Activated CD8-positive, alpha-beta memory T cell treated with anti-CD3 and anti-CD28 coated beads, Interleukin-2, amount 50 U/mL, for 24 hours (primary cell): ENCODE measurements around the gene KCNQ4.

Source experiments
- DNase-seq: peaks from one replicate; pipeline ENCODE4 v3.0.0-alpha.2; 2020; ENCODE audit errors: extremely low read depth

Gene KCNQ4

DNA sequence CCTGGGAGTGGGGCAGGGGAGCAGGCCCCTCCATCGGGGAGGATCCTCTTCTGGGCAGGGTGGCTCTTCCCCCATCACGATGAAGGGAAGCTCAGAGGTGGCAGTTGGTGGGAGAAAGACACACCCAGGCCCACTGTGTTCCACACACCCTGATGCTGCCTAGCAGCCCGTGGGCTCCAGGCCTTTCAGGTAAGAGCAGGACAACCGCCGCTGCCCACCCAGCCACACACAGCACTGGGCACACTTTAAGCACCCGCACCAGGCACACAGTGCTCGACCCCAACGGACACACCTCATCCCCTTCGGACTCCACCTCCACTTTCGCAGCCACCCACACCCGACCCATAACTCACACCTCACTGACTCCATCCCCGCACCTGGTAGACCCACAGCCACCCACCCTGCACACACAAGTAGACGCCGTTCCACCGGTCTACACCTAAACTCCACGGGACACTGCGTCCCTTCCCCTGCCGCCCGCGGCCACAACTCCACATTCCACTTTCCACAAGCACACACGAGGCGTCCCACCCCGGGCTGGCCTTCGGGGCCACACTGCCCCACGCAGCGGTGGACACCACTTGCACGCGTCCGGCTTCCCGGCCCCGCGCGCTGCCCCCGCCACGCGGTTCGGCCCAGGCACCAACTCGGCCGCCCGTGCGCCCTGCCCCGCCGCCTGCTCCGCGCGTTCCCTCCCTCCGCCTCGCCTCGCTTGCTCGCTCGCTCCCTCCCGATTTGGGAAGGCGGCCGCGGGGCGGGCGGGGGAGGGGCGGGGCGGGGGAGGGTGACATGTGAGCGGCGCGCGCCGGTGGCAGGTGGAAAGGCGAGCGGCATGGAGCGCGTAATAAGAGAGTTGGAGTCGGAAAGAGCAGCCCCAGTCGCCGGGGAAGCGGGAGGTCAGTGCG, at the start of gene KCNQ4:
Gene KCNQ4 (plus strand): TSS at position 787 of the 905 bp plus-strand sequence. CDS start 307 bp downstream, outside the sequence.
- no peak for DNase-seq

DNA sequence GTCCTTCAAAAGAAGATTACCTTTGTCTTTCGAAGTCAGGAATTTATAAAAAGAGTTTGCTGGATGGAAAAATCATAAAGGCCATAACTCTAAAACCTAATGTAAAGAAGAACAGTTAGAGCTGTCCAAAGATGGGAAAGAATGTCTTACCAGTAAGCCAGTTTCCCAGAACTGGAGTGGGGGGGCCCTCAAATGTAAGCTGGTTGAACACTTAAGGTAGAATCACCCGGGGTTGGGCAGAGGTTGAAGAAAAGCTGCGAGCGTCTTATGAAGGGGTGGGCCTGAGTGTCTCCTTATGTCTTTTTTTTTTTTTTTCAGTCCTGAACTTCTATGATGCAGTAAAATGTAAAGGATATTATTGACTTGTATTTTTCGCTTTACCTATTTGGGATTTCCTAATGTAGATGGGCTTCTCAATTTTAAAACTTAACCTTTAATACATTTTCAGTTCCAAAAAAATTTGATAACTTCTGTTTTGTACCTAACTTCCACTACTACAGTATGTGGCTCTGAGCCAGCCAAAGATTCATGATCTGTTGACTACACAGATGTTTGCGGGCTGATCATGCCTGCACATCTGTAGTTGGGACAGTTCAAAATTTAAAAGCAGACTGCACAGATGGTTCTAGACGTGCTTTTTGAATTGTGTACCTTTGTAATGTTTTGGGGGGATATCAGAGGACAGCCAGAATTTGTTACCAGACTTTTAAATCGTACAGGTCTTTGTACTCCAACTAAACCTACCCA, 48.5 kb upstream of the KCNQ4 start:
- no peak for DNase-seq

DNA sequence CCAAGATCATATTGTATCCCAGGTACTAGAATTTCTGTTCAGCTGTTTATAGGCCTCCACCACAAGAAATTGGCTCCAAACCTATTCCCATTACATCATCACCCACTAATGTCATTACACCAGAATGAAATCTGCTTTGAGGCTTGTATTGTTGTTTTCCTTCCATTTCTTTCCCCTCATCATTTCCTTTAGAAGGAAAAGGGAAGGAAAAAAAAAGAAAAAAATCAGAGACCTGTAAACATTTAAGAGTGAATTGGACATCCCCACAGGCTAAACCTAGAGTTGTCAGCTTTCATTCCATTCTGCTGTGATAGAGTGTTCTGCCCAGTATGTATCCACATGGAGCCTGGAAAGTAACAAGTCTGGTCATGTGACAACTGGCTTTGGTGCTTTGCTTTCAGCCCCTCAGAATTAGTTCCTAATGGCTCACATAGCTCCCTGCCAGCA, 47.5 kb upstream of the KCNQ4 start:
- no peak for DNase-seq

DNA sequence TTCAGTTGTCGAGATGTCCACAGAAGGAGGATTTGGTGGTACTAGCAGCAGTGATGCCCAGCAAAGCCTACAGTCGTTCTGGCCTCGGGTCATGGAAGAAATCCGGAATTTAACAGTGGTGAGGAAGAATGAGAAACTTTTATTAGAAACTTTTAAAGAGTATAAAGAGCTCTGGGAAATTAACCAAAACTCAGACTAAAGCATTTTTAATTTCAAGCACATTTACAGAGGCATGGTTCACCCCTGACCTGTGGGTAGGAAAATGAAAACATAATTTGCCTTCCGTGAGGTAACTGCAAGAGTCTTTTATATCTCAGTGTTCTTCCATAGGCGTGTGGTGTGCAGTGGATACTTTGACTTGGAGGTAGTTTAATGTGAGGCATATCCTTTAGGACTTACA, 44.8 kb upstream of the KCNQ4 start:
- DNase-seq, result no peak

DNA sequence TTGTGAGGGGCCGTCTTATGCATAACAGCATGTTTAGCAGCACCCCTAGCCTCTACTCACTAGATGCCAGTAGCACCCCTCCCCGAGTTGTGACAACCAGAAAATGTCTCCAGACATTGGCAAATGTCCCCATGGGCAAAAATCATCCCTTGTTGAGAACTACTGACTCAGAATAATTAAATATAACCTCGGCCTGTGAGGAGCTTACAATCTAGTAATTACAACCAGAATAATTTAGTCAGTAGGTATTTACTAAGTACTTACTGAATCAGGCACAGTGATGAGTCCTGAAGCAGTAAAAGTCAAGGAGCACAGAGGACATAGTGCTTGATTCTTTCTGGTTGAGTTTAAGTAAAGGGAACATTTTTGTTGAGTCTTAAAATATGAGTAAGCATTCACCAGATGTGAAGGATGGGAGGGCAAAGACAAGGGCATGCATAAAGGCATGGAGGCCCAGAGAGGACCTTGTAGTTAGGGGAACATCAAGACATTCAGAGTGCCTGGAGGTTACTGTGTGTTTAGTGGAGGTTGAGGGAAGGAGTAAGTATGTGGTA, 44.1 kb upstream of the KCNQ4 start:
- DNase-seq, result no peak

DNA sequence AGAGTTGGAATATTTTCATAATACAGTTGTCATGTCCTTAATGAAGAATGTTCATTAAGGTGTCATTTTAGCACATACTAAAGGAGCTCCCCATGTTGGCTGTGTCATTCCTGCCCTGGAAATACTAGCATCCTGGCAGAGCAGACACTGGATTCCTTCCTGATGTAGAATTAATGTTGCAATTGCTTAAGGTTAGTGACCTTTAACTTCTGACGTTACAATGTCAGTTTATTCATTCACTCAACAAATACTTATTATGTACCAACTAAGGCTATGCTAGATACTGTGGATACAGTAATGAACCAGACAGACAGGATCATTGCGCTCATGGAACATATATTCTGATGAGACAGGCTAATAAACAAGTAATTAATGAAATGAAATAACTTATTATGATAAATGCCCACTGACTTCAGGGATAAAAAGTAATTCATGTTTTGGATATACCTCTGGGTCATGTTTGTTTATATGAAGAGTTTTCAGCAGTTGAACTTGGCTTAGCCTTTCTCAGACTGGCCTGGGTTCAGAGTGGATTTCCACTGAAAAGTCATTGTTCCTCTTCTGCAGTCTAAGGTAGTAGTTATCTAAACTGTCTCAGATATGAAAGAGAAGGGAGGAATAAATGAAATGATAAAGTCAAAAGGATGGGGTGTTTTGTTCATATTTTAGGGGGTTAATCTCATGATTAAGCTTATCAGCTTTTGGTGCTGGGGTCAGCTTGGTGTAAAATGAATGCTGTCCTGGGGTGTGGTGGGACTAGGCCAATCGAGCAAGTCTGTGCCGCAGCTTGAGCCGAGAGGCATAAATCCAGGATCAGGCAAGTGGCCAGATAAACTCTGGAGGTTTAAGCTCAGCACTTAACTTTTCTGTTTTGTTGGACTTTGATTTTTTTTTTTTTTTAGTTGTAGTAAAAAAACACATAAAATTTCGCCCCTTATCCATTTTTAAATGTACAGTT, 43.3 kb upstream of the KCNQ4 start:
- DNase-seq, result no peak

DNA sequence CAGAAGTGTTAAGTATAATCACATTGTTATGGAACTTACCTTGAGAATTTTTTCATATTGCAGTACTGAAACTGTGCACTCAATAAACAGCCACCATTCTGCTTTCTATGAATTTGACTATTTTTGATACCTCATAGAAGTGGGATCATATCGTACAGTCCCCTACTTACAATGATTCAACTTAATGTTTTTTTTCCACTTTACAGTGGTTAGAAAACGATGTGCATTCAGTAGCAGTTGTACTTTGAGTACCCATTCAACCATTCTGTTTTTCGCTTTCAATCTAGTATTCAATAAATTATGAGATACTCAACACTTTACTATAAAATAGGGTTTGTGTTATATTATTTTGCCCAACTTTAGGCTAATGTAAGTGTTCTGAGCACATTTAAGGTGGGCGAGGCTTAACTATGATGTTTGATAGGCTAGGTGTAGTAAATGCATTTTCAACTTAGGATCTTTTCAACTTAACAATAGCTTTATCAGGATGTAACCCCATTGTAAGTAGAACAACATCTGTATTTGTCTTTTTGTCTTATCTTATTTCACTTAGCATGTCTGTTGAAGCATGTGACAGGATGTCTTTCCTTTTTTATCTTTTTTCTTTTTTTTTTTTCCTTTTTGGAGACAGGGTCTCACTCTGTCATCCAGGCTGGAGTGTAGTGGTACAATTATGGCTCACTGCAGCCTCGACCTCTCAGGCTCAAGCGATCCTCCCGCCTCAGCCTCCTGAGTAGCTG, 42.4 kb upstream of the KCNQ4 start:
- DNase-seq, result no peak

DNA sequence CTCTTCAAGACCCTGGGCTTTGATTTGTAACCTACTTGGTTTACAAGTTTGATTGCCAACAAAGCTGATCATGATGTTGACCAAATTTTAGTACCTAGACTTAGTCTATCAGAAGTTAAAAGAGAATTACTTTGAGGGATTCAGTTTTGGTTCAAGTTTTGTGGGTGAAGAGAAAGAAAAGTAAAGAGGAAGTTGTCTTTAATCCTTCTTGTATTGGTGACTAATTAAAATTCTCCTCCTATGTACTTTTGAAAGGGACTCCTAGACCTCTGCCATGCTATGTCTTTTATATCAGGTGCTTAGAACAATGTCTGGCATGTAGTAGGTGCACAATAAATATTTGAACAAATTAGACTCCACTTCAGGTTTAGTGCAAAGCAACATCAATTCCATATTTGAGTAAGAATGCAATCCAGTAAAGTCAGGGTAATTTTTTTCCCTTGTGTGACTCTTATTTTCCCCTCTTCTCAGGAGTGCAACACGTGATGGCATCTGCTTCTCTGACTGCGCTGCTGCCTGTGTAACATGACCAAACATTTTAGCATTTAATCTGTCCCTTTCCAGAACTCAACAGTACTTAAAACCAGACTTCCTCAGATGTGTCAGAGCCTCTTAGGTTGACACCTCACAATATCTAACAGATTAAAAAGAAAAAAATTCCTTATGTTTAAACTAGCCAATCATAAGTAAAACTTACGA, 41.1 kb upstream of the KCNQ4 start:
- DNase-seq, result no peak

DNA sequence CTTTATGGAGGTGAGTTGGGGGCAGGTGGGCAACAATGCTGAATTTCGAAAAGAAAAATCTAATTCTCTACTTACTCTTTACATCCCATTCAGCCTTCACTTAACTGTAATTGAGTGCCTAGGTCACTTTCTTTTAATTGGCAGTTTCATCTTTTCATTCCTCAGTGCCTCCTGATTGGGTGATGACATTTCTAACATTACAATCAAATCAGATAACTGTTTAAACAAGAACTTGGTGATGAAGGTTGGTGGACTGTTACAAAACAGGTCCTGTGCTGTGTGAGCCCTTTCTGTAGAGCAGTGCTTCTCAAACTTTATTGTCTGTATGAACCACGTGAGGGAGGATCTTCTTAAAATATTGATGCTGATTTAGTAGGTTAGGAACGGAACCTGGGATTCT, 40.1 kb upstream of the KCNQ4 start:
- no peak for DNase-seq

DNA sequence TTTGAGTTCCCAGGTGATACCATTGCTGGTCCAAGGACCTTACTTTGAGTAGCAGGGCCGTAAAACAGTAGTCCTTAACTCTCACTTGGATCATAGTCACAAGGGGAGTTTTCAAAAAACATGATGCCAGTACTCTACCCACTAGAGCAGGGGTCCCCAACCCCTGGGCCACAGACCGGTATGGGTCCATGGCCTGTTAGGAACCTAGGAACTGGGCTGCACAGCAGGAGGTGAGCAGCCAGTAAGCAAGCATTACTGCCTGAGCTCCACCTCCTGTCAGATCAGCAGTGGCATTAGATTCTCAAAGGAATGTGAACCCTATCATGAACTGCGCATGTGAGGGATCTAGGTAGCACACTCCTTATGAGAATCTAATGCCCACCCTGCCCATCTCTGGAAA, 39.7 kb upstream of the KCNQ4 start:
- no peak for DNase-seq

DNA sequence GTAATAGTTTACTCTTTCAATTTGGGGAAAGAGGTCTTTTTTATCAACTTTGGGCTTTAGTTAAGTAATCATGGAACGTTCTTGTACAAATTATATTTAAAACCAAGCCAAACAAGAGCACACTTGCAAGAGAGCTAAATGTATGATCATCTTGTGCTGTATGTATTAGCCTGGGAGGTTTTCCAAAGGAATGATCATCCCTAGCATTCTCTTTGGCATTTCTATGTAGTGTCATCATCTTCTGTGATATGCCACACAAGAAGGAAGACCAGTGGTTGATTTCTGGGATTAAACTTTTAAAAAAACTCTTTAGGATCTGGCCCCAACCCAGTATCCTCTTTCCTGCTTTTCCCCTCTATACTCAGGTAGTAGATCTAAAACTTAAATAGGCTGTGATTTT, 38.4 kb upstream of the KCNQ4 start:
- DNase-seq, result no peak

DNA sequence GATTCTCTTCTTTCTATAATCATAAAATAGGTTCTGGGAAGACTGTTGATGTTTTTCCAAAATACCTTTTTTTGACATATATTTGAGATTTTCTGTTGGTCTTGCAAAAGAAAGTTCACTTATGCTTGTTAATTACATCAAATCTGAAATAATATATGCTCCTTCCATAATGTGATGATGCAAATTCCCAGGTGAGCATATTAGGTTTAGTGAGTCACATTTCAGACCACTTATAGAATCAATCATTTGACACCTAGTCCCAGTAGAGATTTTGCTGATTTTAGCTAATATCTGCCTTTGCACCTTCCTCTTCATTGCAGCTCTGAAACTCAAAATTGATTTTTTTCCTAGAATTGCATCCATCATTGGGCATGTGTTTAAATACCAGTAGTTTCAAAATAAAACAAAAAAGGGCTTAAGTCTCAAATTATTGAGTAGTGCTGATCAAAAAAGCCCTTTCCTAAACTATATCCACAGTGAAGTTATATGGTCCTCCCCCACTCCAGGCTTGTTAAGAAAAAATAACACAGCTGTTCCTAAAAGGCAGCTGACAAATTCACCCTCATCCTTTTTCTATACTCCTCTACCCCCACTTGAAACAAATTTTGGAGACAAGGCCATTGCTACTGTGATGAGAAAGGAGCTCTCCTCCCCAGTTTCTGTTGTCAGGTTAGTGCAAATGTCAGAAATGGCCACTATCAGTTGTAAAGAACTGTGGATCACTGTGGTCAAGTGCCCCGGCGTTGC, 37.1 kb upstream of the KCNQ4 start:
- DNase-seq, result no peak

DNA sequence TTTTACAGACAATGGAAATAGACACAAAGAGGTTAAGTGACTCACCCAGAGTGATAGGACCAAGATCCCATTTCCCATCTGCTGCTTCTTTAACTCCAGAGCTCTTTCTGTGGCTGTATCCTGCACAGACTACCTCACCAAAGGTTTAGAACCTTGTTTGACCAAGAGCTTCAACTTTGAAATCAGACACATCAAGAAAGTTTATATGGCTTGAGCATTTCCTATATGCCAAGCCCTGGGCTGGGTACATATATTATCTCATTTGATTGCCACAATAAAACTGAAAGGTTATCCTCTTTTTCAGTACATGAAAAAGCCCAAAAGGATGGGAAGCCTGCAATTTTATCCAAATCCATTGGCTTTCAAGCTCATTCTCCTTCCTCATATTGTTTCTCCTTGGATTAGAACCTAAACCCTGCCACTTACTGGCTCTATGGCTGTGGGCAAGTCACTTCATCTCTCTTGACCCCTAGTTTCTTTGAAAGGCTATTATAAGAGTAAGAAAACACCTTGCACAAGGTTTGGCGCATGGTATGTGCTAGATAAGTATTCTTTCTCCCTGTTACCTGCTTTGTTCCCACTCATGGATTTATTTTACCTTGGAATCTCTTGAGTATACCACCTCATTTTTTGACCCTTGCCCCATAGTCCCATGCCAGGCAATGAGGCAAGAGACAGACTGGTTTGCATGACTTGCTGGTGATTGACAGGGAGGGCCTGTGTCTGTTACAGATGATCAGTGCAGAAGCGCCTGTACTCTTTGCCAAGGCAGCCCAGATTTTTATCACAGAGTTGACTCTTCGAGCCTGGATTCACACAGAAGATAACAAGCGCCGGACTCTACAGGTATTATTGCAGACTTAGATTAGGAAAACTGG, 34.5 kb upstream of the KCNQ4 start:
- no peak for DNase-seq

DNA sequence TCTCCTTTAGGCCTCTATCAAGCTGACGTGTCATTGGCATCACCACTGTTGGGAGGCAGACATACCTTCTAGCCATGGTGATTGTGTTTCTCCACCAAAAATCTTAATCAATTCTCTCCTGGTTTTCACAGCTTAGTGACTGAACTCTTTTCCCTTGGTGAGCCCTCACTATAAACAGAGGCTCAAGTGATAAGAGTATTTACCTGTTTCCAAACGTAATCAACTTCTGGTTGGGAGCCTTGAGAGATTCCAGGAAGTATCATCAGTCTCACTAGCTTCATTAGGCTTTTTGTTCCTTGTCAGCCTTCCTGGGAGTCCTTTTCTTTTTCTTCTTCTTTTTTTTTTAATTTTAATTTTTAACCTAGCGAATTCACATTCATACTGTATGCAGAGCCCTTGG, 33.8 kb upstream of the KCNQ4 start:
- DNase-seq, result no peak

DNA sequence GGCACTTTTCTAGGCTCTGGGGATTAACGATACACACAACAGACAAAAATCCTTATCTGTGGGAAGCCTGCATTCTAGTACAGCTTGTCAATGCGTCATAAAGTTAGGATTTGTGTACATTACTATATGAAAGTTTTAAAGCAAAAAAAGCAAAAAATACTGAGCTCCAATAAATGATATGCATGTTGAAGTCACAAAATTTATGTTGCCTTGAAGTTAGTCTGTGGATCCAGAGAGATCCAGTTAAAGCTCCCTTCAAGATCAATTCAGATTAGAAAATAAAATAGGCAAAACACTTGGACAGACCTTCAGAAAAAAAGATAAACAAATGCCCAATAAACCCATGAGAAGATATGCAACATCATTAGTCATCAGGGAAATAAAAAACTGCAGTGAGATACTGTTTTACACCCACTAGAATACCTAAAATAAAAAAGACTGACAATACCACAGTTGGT, 33.1 kb upstream of the KCNQ4 start:
- DNase-seq, result no peak

DNA sequence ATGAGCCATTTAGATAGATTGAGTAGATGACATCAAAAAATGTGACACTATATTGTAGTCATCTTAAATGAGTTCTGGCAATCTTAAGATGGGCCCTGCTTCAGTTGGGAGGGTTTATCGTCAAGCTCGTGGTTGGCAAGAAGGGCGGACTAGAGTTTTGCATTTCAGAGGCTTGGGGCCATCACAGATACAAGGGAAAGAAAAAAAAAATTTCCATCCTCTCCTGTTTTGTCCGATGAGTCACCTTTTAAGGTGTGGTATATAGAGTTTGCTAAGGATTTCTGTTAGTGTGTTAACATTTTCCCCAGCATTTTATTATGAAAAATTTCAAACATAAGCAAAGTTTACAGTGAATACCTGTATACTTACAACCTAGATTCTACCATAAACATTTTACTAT, 31.8 kb upstream of the KCNQ4 start:
- no peak for DNase-seq

DNA sequence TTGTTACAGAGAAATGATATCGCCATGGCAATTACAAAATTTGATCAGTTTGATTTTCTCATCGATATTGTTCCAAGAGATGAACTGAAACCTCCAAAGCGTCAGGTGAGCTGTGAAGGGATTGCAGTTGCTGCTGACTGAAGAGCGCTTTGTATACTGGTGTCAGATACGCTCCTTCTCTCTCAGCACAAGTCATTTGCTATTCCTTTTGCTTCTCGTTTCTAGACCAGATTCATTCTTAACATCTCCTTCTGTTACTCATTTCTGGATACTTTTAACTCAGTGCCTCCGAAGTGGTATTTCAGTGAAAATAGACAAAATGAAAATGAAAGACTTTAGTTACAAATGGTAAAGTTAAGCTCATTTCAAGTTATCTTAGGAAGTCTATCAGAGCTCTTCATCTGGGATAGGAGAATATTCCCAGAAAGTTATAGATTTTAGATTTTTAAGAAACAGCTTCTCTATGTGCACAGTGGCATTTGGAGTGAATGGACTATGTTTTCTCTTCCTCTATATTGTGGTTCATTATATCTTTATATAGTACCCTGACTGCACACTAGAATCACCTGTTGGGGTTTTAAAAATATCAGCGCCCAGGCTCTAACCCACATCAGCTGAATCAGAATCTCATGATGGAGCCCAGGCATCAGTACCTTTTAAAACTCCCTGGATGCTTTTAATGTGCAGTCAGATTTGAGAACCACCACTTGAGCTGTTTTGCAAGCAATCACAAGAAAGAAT, 30.3 kb upstream of the KCNQ4 start:
- no peak for DNase-seq

DNA sequence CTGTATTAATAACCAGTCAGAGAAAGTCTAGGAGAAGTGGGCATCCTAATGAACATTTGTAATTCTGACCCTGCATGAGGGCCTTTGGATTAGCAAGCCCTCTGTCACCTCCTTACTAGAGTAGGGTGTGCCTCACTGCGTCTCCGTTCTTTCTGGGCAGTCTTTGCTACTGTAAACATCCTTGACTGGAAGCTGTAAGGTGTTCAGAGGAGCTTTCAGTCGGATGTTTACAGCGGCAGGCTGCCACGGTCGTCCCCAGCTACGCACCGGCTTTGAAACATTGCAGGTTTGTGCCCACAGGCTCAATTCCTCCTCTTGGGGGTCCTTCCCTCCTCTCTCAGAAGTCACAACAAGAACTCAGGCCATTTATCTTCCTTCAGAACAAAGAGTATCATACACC, 29.4 kb upstream of the KCNQ4 start:
- no peak for DNase-seq
